Endothelial cell of umbilical vein (primary cell): ENCODE data around the gene CDR2. TPM values are rescaled to one million over a fixed set of nuclear protein-coding genes. Genes with fewer than 3 reads are reported as not detected.

Experiments used
- BruUV-seq: library from RNA; stranded (reverse); fragments of 400-500 nt; replicated peaks from 2 replicates; lab custom pipeline; 2021; lab: Mats Ljungman, UMichigan
- CTCF ChIA-PET: fragments of 300-600, 350-600 bp; sonication (Branson Sonifier 250); formaldehyde crosslinking; loops from one replicate; lab custom pipeline; 2021; ENCODE audit warnings: antibody characterized with exemption, inconsistent platforms; lab: Charles Lee
- POLR2A ChIA-PET: fragments of 300-600, 350-600 bp; sonication (Branson Sonifier 250); formaldehyde crosslinking; loops from one replicate; lab custom pipeline; 2021; ENCODE audit warnings: antibody characterized with exemption, inconsistent platforms; lab: Charles Lee
- DNase-seq: peaks from one replicate; pipeline ENCODE4 v3.0.0-alpha.2; 2011; ENCODE audit warnings: low read depth, low spot score
- FAIRE-seq: peaks from 2 replicates; lab custom pipeline; 2011; peaks lifted over from hg19 to GRCh38; lab: Jason Lieb, UNC
- H2AFZ ChIP-seq: 2 replicates; pipeline ENCODE4 v1.6.0; 2012; ENCODE audit warnings: low read depth, low read length, control low read depth, inconsistent platforms
- H3K27ac ChIP-seq: 2 replicates; pipeline ENCODE4 v1.5.1; 2011; ENCODE audit warnings: low read depth, mild to moderate bottlenecking, control low read depth, low read length, moderate library complexity; ENCODE audit not compliant: insufficient read depth
- H3K27me3 ChIP-seq, 2 experiments: 2 replicates each; pipeline versions ENCODE4 v1.6.0 to v1.6.1; 2011; ENCODE audit warnings: low read length in 2 of 2, mixed read lengths in 1 of 2; ENCODE audit not compliant: control insufficient read depth in 2 of 2, insufficient read depth in 2 of 2
- H3K36me3 ChIP-seq, 2 experiments: 2 replicates in 1 of 2; 3 replicates in 1 of 2; pipeline ENCODE4 v1.5.1; 2011; ENCODE audit warnings: low read length in 2 of 2, mild to moderate bottlenecking in 1 of 2, moderate library complexity in 1 of 2; ENCODE audit not compliant: control insufficient read depth in 2 of 2, insufficient read depth in 2 of 2; ENCODE audit errors: extremely low read depth in 1 of 2
- H3K4me1 ChIP-seq: 3 replicates; pipeline ENCODE4 v1.5.1; 2011; ENCODE audit warnings: mild to moderate bottlenecking, low read length; ENCODE audit not compliant: control insufficient read depth, insufficient read depth; ENCODE audit errors: extremely low read depth
- H3K4me2 ChIP-seq: 2 replicates; pipeline ENCODE4 v1.6.1; 2011; ENCODE audit warnings: low read length, control low read depth, mixed read lengths; ENCODE audit not compliant: insufficient read depth
- H3K4me3 ChIP-seq, 3 experiments: fragments of 200-600 bp in 1 of 3; sonication (generic), shearing (Covaris generic) in 1 of 3; replicated peaks in 1 of 3; 2 replicates each; pipeline ENCODE4 v1.5.1; 2011 to 2016; ENCODE audit warnings: control low read depth in 3 of 3, low read length in 3 of 3, mild to moderate bottlenecking in 2 of 3, inconsistent platforms in 1 of 3, low read depth in 1 of 3, moderate library complexity in 1 of 3; ENCODE audit not compliant: insufficient read depth in 1 of 3
- H3K79me2 ChIP-seq: 2 replicates; pipeline ENCODE4 v1.6.0; 2012; ENCODE audit warnings: low read length, inconsistent platforms; ENCODE audit not compliant: control insufficient read depth, insufficient read depth
- H3K9ac ChIP-seq: replicated peaks from 2 replicates; pipeline ENCODE3; 2011; ENCODE audit warnings: low read length, control low read depth; ENCODE audit not compliant: insufficient read depth; ENCODE audit errors: extremely low read depth
- H3K9me1 ChIP-seq: replicated peaks from 3 replicates; pipeline ENCODE4 v1.6.0; 2011; ENCODE audit warnings: mild to moderate bottlenecking, low read length; ENCODE audit not compliant: control insufficient read depth, insufficient read depth; ENCODE audit errors: extremely low read depth
- H3K9me3 ChIP-seq: replicated peaks from 2 replicates; pipeline ENCODE4 v1.5.1; 2012; ENCODE audit warnings: low read length, inconsistent platforms; ENCODE audit not compliant: control insufficient read depth, insufficient read depth
- H4K20me1 ChIP-seq: replicated peaks from 2 replicates; pipeline ENCODE3; 2011; ENCODE audit warnings: mild to moderate bottlenecking, low read length; ENCODE audit not compliant: control insufficient read depth, insufficient read depth; ENCODE audit errors: extremely low read depth
- CTCF ChIP-seq, 2 donors: IDR thresholded peaks; 1 replicate in 1 of 2; 2 replicates in 1 of 2; pipeline ENCODE4 v1.5.1; 2011; ENCODE audit warnings: low read length in 2 of 2, mild to moderate bottlenecking in 2 of 2, moderate library complexity in 2 of 2, control low read depth in 1 of 2, inconsistent platforms in 1 of 2, low read depth in 1 of 2; ENCODE audit not compliant: insufficient read depth in 1 of 2; ENCODE audit errors: extremely low read depth in 1 of 2
- EZH2 ChIP-seq: IDR thresholded peaks from 2 replicates; pipeline ENCODE4 v1.6.1; 2012; ENCODE audit warnings: borderline replicate concordance, low read depth, mild to moderate bottlenecking, moderate library complexity, low read length, inconsistent platforms; ENCODE audit not compliant: severe bottlenecking
- FOS ChIP-seq: IDR thresholded peaks from 2 replicates; pipeline ENCODE4 v1.6.1; 2011; ENCODE audit warnings: mild to moderate bottlenecking, low read length, moderate library complexity, borderline replicate concordance; ENCODE audit not compliant: insufficient read depth
- GATA2 ChIP-seq: IDR thresholded peaks from 2 replicates; pipeline ENCODE4 v1.7.0; 2011; ENCODE audit warnings: low read depth, mild to moderate bottlenecking, moderate library complexity, mixed read lengths, low read length; ENCODE audit not compliant: insufficient read length, insufficient read depth
- JUN ChIP-seq: IDR thresholded peaks from 2 replicates; pipeline ENCODE4 v1.6.1; 2011; ENCODE audit warnings: borderline replicate concordance, low read depth; ENCODE audit not compliant: insufficient read length, insufficient read depth
- MAX ChIP-seq: IDR thresholded peaks from 2 replicates; pipeline ENCODE4 v1.6.1; 2011; ENCODE audit not compliant: insufficient read depth, insufficient read length
- MYC ChIP-seq: IDR thresholded peaks from one replicate; pipeline ENCODE4 v1.6.1; 2011; ENCODE audit warnings: mild to moderate bottlenecking, low read depth, low read length
- POLR2A ChIP-seq: IDR thresholded peaks from 2 replicates; pipeline ENCODE4 v1.6.1; 2012; ENCODE audit warnings: low read depth, mild to moderate bottlenecking, control low read depth, low read length
- POLR2AphosphoS5 ChIP-seq: IDR thresholded peaks from 2 replicates; pipeline ENCODE4 v1.6.1; 2012; ENCODE audit warnings: low read depth, mild to moderate bottlenecking, control low read depth, low read length, moderate library complexity; ENCODE audit not compliant: insufficient read depth
- dilution Hi-C: fragments of 300-500 bp; cut with MboI; formaldehyde crosslinking; loops from one replicate; pipeline ENCODE4 v1.15.0; 2019; ENCODE audit warnings: low sequenced_read_pairs; ENCODE audit not compliant: extremely low pct_ligation_motif_present
- intact Hi-C: fragments of 100-400 bp; cut with micrococcal nuclease; formaldehyde crosslinking; loops from one replicate; pipeline ENCODE4 v1.10.0; 2022
- polyA plus RNA-seq, 4 experiments: library from polyadenylated mRNA; depleted of rRNA in 3 of 4; stranded (reverse) in 3 of 4; unstranded in 1 of 4; fragments of >200 nt; gene quantifications; 2 replicates each; pipeline versions ENCODE4 v1.2.1 to v1.2.3, GENCODE V29; 2011 to 2012; ENCODE audit warnings: missing spikeins in 1 of 4
- total RNA-seq: library from RNA; stranded (reverse); gene quantifications from 2 replicates; pipeline ENCODE4 v1.2.3, GENCODE V29; 2021

The CDR2 gene
- total and polyA plus RNA-seq, 2 donors (not counting 3 experiments of a cell fraction or from before 2014, with no cell fraction given), result 35.3 to 61.9 TPM

GRCh38 chr16:22372882-22373661 is 1.3 kb downstream of the CDR2 start:
- Histone ChIP-seq H3K9me1 (no peaks in the 10 kb centered on the region), H3K4me2 (peak overlapping the region; percentile 95), H3K4me3 (peak overlapping the region; percentile 82 to 97 (median 87)), H3K9ac (peak overlapping the region; percentile 94), H4K20me1 (peaks cover 5% of the 10 kb centered on the region), H3K4me1 (peaks cover 52% of the 10 kb centered on the region), H2AFZ (no peak overlapping the region), H3K9me3 (no peaks in the 10 kb centered on the region), H3K79me2 (peaks cover 62% of the 10 kb centered on the region), H3K27ac (peak overlapping the region; percentile 71), H3K36me3 (peaks cover 0 to 2% of the 10 kb centered on the region in 2 experiments), H3K27me3 (no peaks in the 10 kb centered on the region)
- dilution Hi-C loops (no loop called here), intact Hi-C loops (loop anchor here (2.0 kb wide), 2 partner anchors 14 to 30 kb away; no protein-coding TSS in a partner anchor)
- CTCF ChIA-PET, result interaction anchor here (1.0 to 2.1 kb wide), 3 partner anchors 12 to 19 kb away, joined by 3 to 6 read pairs (median 5); no protein-coding TSS in a partner anchor
- peak; percentile 42 for DNase-seq
- no peak for FAIRE-seq
- BruUV-seq, result TSS peak; percentile 18
- POLR2A ChIA-PET, result no interaction called here
- no peak for TF ChIP-seq EZH2
- no peak for TF ChIP-seq GATA2

GRCh38 chr16:22370038-22370820 is 4.2 kb downstream of the CDR2 start:
- TSS peak; percentile 55 for BruUV-seq
- FAIRE-seq (peak; percentile 21), DNase-seq (peak; percentile 42)
- TF ChIP-seq CTCF (IDR thresholded peaks at IDR 0.05; ENCODE audit: extremely low read depth in 1 of 2, insufficient read depth in 1 of 2, low read depth in 1 of 2, low read length in 2 of 2) (no peak), MYC (no peak), POLR2AphosphoS5 (no peak), EZH2 (no peak), GATA2 (no peak), MAX (no peak), FOS (no peak), JUN (no peak), POLR2A (no peak)
- intact Hi-C loops, result no loop called here
- Histone ChIP-seq H3K9ac (peak overlapping the region; percentile 70), H3K9me1 (peaks cover 2% of the 10 kb centered on the region), H3K79me2 (peaks cover 91% of the 10 kb centered on the region), H3K27ac (peak overlapping the region; percentile 80), H4K20me1 (peaks cover 9% of the 10 kb centered on the region), H3K4me2 (peak overlapping the region; percentile 54), H2AFZ (no peak overlapping the region), H3K36me3 (peaks cover 0 to 7% of the 10 kb centered on the region in 2 experiments), H3K4me3 (peak overlapping the region in 1 of 3 experiments; percentile 30), H3K9me3 (no peaks in the 10 kb centered on the region), H3K4me1 (peaks cover 58% of the 10 kb centered on the region), H3K27me3 (no peaks in the 10 kb centered on the region)
- dilution Hi-C loops, result no loop called here
- ChIA-PET CTCF (interaction anchor here (1.0 to 2.1 kb wide), 3 partner anchors 13 to 49 kb away, joined by 3 to 9 read pairs (median 3); no protein-coding TSS in a partner anchor), POLR2A (interaction anchor here (0.6 kb wide), 1 partner anchor 33 kb away, joined by 3 read pairs; no protein-coding TSS in a partner anchor)
